Measurements from ENCODE around the gene CHERP.

The CHERP gene

GRCh38 chr19:16575861-16576689 is 33.8 kb upstream of the CHERP start:
- no peak overlapping the region for H3K4me3 ChIP-seq (ENCODE audit: low read depth, low read length)
- TF ChIP-seq CTCF (IDR thresholded peaks at IDR 0.05; ENCODE audit: insufficient read depth, low read depth, low read length, missing control alignments) = no peak
- no peak for DNase-seq (ENCODE audit: low read depth)

- DNase-seq (ENCODE audit: low read depth) = no peak
- H3K4me3 ChIP-seq (ENCODE audit: low read depth, low read length) = no peak overlapping the region
Observed at GRCh38 chr19:16575282-16575681, 33.0 kb upstream of the CHERP start.

GRCh38 chr19:16573925-16574324 is 31.7 kb upstream of the CHERP start:
- H3K4me3 ChIP-seq (ENCODE audit: low read depth, low read length) = peak overlapping the region; percentile 92
- TF ChIP-seq CTCF (IDR thresholded peaks at IDR 0.05; ENCODE audit: insufficient read depth, low read depth, low read length, missing control alignments) = no peak
- DNase-seq (ENCODE audit: low read depth) = no peak

More at GRCh38 chr19:16575282-16575681, 33.0 kb upstream of the CHERP start:
- no peak for TF ChIP-seq CTCF (IDR thresholded peaks at IDR 0.05; ENCODE audit: insufficient read depth, low read depth, low read length, missing control alignments)

GRCh38 chr19:16573296-16573695 is 31.1 kb upstream of the CHERP start:
- peak overlapping the region; percentile 92 for H3K4me3 ChIP-seq (ENCODE audit: low read depth, low read length)
- no peak for TF ChIP-seq CTCF (IDR thresholded peaks at IDR 0.05; ENCODE audit: insufficient read depth, low read depth, low read length, missing control alignments)
- no peak for DNase-seq (ENCODE audit: low read depth)

GRCh38 chr19:16572332-16573211 is 30.3 kb upstream of the CHERP start, which contains the start of gene SLC35E1:
Gene SLC35E1, minus strand, starts transcription at chr19:16572415. Its CDS starts 51 bp downstream, at chr19:16572364.
- DNase-seq (ENCODE audit: low read depth) = peak; percentile 98
- peak within 1 kb of the TSS; percentile 92 for H3K4me3 ChIP-seq (ENCODE audit: low read depth, low read length)
- no peak for TF ChIP-seq CTCF (IDR thresholded peaks at IDR 0.05; ENCODE audit: insufficient read depth, low read depth, low read length, missing control alignments)

- DNase-seq (ENCODE audit: low read depth) = peak; percentile 64
- no peak for TF ChIP-seq CTCF (IDR thresholded peaks at IDR 0.05; ENCODE audit: insufficient read depth, low read depth, low read length, missing control alignments)
- peak overlapping the region; percentile 79 for H3K4me3 ChIP-seq (ENCODE audit: low read depth, low read length)
Observed at GRCh38 chr19:16571822-16572331, 29.6 kb upstream of the CHERP start.
